Neural progenitor cell (in vitro differentiated cells): ENCODE results near the gene NFASC. TPM values are rescaled to one million over a fixed set of nuclear protein-coding genes. Genes with fewer than 3 reads are reported as not detected.

Experiments
- DNase-seq: peaks from one replicate; pipeline ENCODE4 v3.0.0-alpha.2; 2016; ENCODE audit warnings: low spot score
- H2AFZ ChIP-seq: fragments of 200-600 bp; sonication (generic); replicated peaks from 2 replicates; pipeline ENCODE4 v1.6.1; 2016; ENCODE audit warnings: antibody characterized with exemption
- H3F3A ChIP-seq: fragments of 200-600 bp; sonication (generic); 2 replicates; pipeline ENCODE4 v1.6.1; 2016; ENCODE audit warnings: antibody characterized with exemption, low read depth
- H3K27ac ChIP-seq: fragments of 200-600 bp; sonication (generic); 2 replicates; pipeline ENCODE4 v1.5.1; 2016; ENCODE audit warnings: mild to moderate bottlenecking
- H3K27me3 ChIP-seq: fragments of 200-600 bp; sonication (generic); 2 replicates; pipeline ENCODE4 v1.6.1; 2016; ENCODE audit warnings: mild to moderate bottlenecking, moderate library complexity
- H3K36me3 ChIP-seq: fragments of 200-600 bp; sonication (generic); 2 replicates; pipeline ENCODE4 v1.5.1; 2016
- H3K4me1 ChIP-seq: fragments of 200-600 bp; sonication (generic); 2 replicates; pipeline ENCODE4 v1.6.1; 2016; ENCODE audit warnings: mixed run types
- H3K4me2 ChIP-seq: fragments of 200-600 bp; sonication (generic); 2 replicates; pipeline ENCODE4 v1.6.1; 2016
- H3K4me3 ChIP-seq: fragments of 200-600 bp; sonication (generic); 2 replicates; pipeline ENCODE4 v1.5.1; 2016
- H3K79me2 ChIP-seq: fragments of 200-600 bp; sonication (generic); 2 replicates; pipeline ENCODE4 v1.6.1; 2016; ENCODE audit warnings: low read depth
- H3K9ac ChIP-seq: fragments of 200-600 bp; sonication (generic); 2 replicates; pipeline ENCODE4 v1.6.1; 2016
- H3K9me3 ChIP-seq: fragments of 200-600 bp; sonication (generic); 2 replicates; pipeline ENCODE4 v1.5.1; 2016; ENCODE audit warnings: low read depth
- H4K20me1 ChIP-seq: fragments of 200-600 bp; sonication (generic); 2 replicates; pipeline ENCODE4 v1.6.1; 2016; ENCODE audit warnings: low read depth
- H3K27ac Mint-ChIP-seq: 3 replicates; pipeline ENCODE4 v1.8.0; 2021; ENCODE audit warnings: mixed read lengths
- H3K27me3 Mint-ChIP-seq: 2 replicates; pipeline ENCODE4 v1.8.0; 2022; ENCODE audit warnings: low read depth, mild to moderate bottlenecking, inconsistent platforms, moderate library complexity, mixed read lengths; ENCODE audit not compliant: insufficient read depth
- H3K36me3 Mint-ChIP-seq: 3 replicates; pipeline ENCODE4 v1.8.0; 2021; ENCODE audit warnings: mixed read lengths
- H3K4me1 Mint-ChIP-seq: 3 replicates; pipeline ENCODE4 v1.8.0; 2021; ENCODE audit warnings: mixed read lengths
- H3K4me3 Mint-ChIP-seq: 3 replicates; pipeline ENCODE4 v1.8.0; 2021; ENCODE audit warnings: mild to moderate bottlenecking, moderate library complexity, mixed read lengths
- H3K9me3 Mint-ChIP-seq: 3 replicates; pipeline ENCODE4 v1.8.0; 2020; ENCODE audit warnings: mixed read lengths
- CTCF ChIP-seq: fragments of 200-600 bp; sonication (generic); IDR thresholded peaks from 2 replicates; pipeline ENCODE4 v1.5.1; 2017; ENCODE audit warnings: antibody characterized with exemption, mild to moderate bottlenecking
- EZH2 ChIP-seq: fragments of 200-600 bp; sonication (generic); IDR thresholded peaks from 2 replicates; pipeline ENCODE4 v1.6.1; 2017; ENCODE audit warnings: antibody characterized with exemption, mild to moderate bottlenecking, moderate library complexity
- EZH2phosphoT487 ChIP-seq: fragments of 200-600 bp; sonication (generic); IDR thresholded peaks from 2 replicates; pipeline ENCODE4 v1.6.1; 2017; ENCODE audit warnings: antibody characterized with exemption
- total RNA-seq: library from RNA; depleted of rRNA; stranded (reverse); fragments of >200 nt; gene quantifications from 2 replicates; pipeline ENCODE4 v1.2.3, GENCODE V29; 2015; ENCODE audit warnings: low replicate concordance

Gene NFASC
- total RNA-seq, 1 donor from 2014 or later, result 2.5 TPM

GRCh38 chr1:204989266-204990058 lies 118.8 kb downstream of the NFASC start:
- Histone ChIP-seq H3K27me3 (no peaks in the 10 kb centered on the region), H4K20me1 (peaks cover 3% of the 10 kb centered on the region), H3F3A (peaks cover 49% of the 10 kb centered on the region), H3K9me3 (no peaks in the 10 kb centered on the region), H3K9ac (no peak overlapping the region), H3K4me3 (no peak overlapping the region), H2AFZ (no peak overlapping the region), H3K4me2 (peak overlapping the region; percentile 68), H3K36me3 (no peaks in the 10 kb centered on the region), H3K79me2 (no peaks in the 10 kb centered on the region), H3K27ac (no peak overlapping the region), H3K4me1 (peaks cover 60% of the 10 kb centered on the region)
- Mint-ChIP-seq H3K4me3 (no peak overlapping the region), H3K9me3 (peaks cover 8% of the 10 kb centered on the region), H3K27me3 (peaks cover 2% of the 10 kb centered on the region), H3K4me1 (peaks cover 57% of the 10 kb centered on the region), H3K36me3 (peaks cover 2% of the 10 kb centered on the region), H3K27ac (peak overlapping the region; percentile 79)
- TF ChIP-seq CTCF (peak; percentile 99), EZH2 (no peak), EZH2phosphoT487 (no peak)
- peak; percentile 90 for DNase-seq

- peaks cover 55% of the 10 kb centered on the region for H3K4me1 Mint-ChIP-seq
- H3K27me3 Mint-ChIP-seq, result peaks cover 6% of the 10 kb centered on the region
- Histone ChIP-seq H3K4me2 (peak overlapping the region; percentile 35), H3K27ac (no peak overlapping the region), H3K36me3 (no peaks in the 10 kb centered on the region), H3K27me3 (no peaks in the 10 kb centered on the region), H3K9ac (no peak overlapping the region), H3F3A (peaks cover 49% of the 10 kb centered on the region), H4K20me1 (peaks cover 3% of the 10 kb centered on the region), H3K4me1 (peaks cover 62% of the 10 kb centered on the region), H2AFZ (no peak overlapping the region), H3K9me3 (no peaks in the 10 kb centered on the region), H3K4me3 (no peak overlapping the region), H3K79me2 (no peaks in the 10 kb centered on the region)
- peaks cover 2% of the 10 kb centered on the region for H3K36me3 Mint-ChIP-seq
- H3K27ac Mint-ChIP-seq, result no peak overlapping the region
- peaks cover 5% of the 10 kb centered on the region for H3K9me3 Mint-ChIP-seq
- no peak overlapping the region for H3K4me3 Mint-ChIP-seq
- no peak for DNase-seq
- TF ChIP-seq EZH2phosphoT487, result no peak
- TF ChIP-seq CTCF, result no peak
- no peak for TF ChIP-seq EZH2
Observed at GRCh38 chr1:204990059-204990664, 119.5 kb downstream of the NFASC start.

- H2AFZ ChIP-seq, result no peak overlapping the region
- no peaks in the 10 kb centered on the region for H3K27me3 ChIP-seq
- Mint-ChIP-seq H3K9me3 (peaks cover 3% of the 10 kb centered on the region), H3K4me3 (no peak overlapping the region), H3K27me3 (peaks cover 6% of the 10 kb centered on the region), H3K4me1 (peaks cover 57% of the 10 kb centered on the region), H3K36me3 (peaks cover 2% of the 10 kb centered on the region), H3K27ac (peak overlapping the region; percentile 20)
- H3K4me1 ChIP-seq, result peaks cover 67% of the 10 kb centered on the region
- no peak for TF ChIP-seq EZH2
- no peak for TF ChIP-seq EZH2phosphoT487
- no peak for TF ChIP-seq CTCF
- H4K20me1 ChIP-seq, result peaks cover 3% of the 10 kb centered on the region
- H3F3A ChIP-seq, result peaks cover 49% of the 10 kb centered on the region
- DNase-seq, result no peak
- H3K9me3 ChIP-seq, result no peaks in the 10 kb centered on the region
- H3K27ac ChIP-seq, result no peak overlapping the region
- no peaks in the 10 kb centered on the region for H3K36me3 ChIP-seq
- peak overlapping the region; percentile 23 for H3K4me2 ChIP-seq
- no peak overlapping the region for H3K9ac ChIP-seq
- H3K4me3 ChIP-seq, result no peak overlapping the region
- no peaks in the 10 kb centered on the region for H3K79me2 ChIP-seq
Observed at GRCh38 chr1:204990721-204991341, 120.2 kb downstream of the NFASC start.
